Effector memory CD4-positive, alpha-beta T cell (primary cell): ENCODE results near the gene TOR1AIP1.

Experiments
- DNase-seq, 3 donors: peaks; one replicate each; pipeline ENCODE4 v3.0.0-alpha.2; 2020
- H3K27ac ChIP-seq: 2 replicates; pipeline ENCODE4 v1.7.0; 2013; ENCODE audit warnings: mild to moderate bottlenecking, low read length, moderate library complexity; ENCODE audit not compliant: insufficient read depth, poor library complexity, severe bottlenecking
- H3K27me3 ChIP-seq: replicated peaks from 2 replicates; pipeline ENCODE4 v1.7.0; 2013; ENCODE audit warnings: mild to moderate bottlenecking, low read length; ENCODE audit not compliant: insufficient read depth, control insufficient read depth, poor library complexity, severe bottlenecking
- H3K36me3 ChIP-seq: 2 replicates; pipeline ENCODE4 v1.7.0; 2013; ENCODE audit warnings: mild to moderate bottlenecking, low read length, moderate library complexity; ENCODE audit not compliant: control insufficient read depth, insufficient read depth
- H3K4me1 ChIP-seq: 2 replicates; pipeline ENCODE4 v1.7.0; 2013; ENCODE audit warnings: low read length, mild to moderate bottlenecking; ENCODE audit not compliant: control insufficient read depth, insufficient read depth, poor library complexity, severe bottlenecking
- H3K4me3 ChIP-seq: 2 replicates; pipeline ENCODE4 v1.7.0; 2013; ENCODE audit warnings: low read length, low read depth, mild to moderate bottlenecking; ENCODE audit not compliant: insufficient read depth, poor library complexity, severe bottlenecking
- H3K9me3 ChIP-seq: 2 replicates; pipeline ENCODE4 v1.7.0; 2013; ENCODE audit warnings: mild to moderate bottlenecking, low read length, moderate library complexity; ENCODE audit not compliant: control insufficient read depth

TOR1AIP1 gene

GRCh38 chr1:179865377-179865776, 16.7 kb upstream of the TOR1AIP1 start:
- H3K9me3 ChIP-seq, result no peaks in the 10 kb centered on the region
- no peaks in the 10 kb centered on the region for H3K4me1 ChIP-seq
- no peak for DNase-seq
- no peak overlapping the region for H3K27ac ChIP-seq
- H3K4me3 ChIP-seq, result no peak overlapping the region
- H3K36me3 ChIP-seq, result peaks cover 23% of the 10 kb centered on the region
- H3K27me3 ChIP-seq, result no peaks in the 10 kb centered on the region

GRCh38 chr1:179866616-179867015, 15.5 kb upstream of the TOR1AIP1 start:
- DNase-seq, result no peak
- no peaks in the 10 kb centered on the region for H3K4me1 ChIP-seq
- no peak overlapping the region for H3K27ac ChIP-seq
- peaks cover 23% of the 10 kb centered on the region for H3K36me3 ChIP-seq
- H3K9me3 ChIP-seq, result no peaks in the 10 kb centered on the region
- no peaks in the 10 kb centered on the region for H3K27me3 ChIP-seq
- no peak overlapping the region for H3K4me3 ChIP-seq

GRCh38 chr1:179867493-179868330, 14.4 kb upstream of the TOR1AIP1 start:
- Histone ChIP-seq H3K36me3 (peaks cover 23% of the 10 kb centered on the region), H3K9me3 (no peaks in the 10 kb centered on the region), H3K4me1 (no peaks in the 10 kb centered on the region), H3K4me3 (no peak overlapping the region), H3K27ac (no peak overlapping the region), H3K27me3 (no peaks in the 10 kb centered on the region)
- peak; percentile 20 to 37 (median 27) for DNase-seq

- H3K27ac ChIP-seq, result no peak overlapping the region
- peaks cover 9% of the 10 kb centered on the region for H3K36me3 ChIP-seq
- DNase-seq, result no peak
- no peaks in the 10 kb centered on the region for H3K4me1 ChIP-seq
- no peaks in the 10 kb centered on the region for H3K27me3 ChIP-seq
- no peaks in the 10 kb centered on the region for H3K9me3 ChIP-seq
- no peak overlapping the region for H3K4me3 ChIP-seq
Observed at GRCh38 chr1:179870870-179871269, 11.2 kb upstream of the TOR1AIP1 start.

DNA sequence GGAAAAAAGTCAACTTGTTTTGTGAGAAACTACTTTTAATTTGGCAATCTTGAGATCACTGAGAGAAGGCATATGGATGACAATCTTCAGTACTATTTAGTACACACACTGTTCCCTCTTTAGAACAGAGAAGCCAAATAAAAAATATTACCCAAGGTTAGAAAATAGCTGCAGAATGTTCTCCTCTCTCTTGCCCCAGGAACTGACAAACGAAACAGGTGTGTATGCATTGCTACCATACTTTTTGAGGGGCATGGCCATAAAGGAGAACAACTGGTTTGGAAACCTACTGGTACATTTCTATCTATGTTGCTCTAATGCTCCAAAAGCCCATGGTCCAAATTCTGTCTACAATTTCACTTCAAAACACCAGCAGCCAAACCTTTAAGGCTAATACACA, 10.1 kb upstream of the TOR1AIP1 start:
- Histone ChIP-seq H3K4me1 (peaks cover under 1% of the 10 kb centered on the region), H3K4me3 (no peak overlapping the region), H3K36me3 (peaks cover 9% of the 10 kb centered on the region), H3K9me3 (no peaks in the 10 kb centered on the region), H3K27me3 (no peaks in the 10 kb centered on the region), H3K27ac (no peak overlapping the region)
- no peak for DNase-seq

DNA sequence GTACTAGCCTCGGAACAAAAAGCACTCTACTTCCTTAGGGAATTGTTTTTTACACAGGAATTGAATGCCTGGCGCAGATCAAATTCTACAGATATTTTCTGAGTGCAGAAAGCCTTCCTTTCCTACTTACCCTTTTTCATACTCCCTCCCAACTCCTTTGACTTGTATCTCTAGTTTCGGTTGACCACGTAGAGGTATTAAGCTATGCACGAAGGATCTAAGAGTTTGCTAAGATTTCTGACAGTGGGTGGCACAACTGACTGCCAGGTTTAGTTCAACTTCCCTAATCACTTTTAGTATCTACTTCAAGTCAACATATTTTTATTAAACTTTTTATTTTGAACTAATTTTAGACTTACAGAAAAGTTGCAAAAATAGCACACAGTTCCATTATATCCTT, 9.5 kb upstream of the TOR1AIP1 start:
- no peaks in the 10 kb centered on the region for H3K9me3 ChIP-seq
- H3K4me1 ChIP-seq, result peaks cover 4% of the 10 kb centered on the region
- no peaks in the 10 kb centered on the region for H3K27me3 ChIP-seq
- no peak for DNase-seq
- H3K4me3 ChIP-seq, result no peak overlapping the region
- peaks cover 9% of the 10 kb centered on the region for H3K36me3 ChIP-seq
- H3K27ac ChIP-seq, result no peak overlapping the region

GRCh38 chr1:179873438-179873851, 8.6 kb upstream of the TOR1AIP1 start:
- H3K36me3 ChIP-seq, result peaks cover 9% of the 10 kb centered on the region
- no peak for DNase-seq
- H3K27me3 ChIP-seq, result no peaks in the 10 kb centered on the region
- H3K27ac ChIP-seq, result no peak overlapping the region
- no peak overlapping the region for H3K4me3 ChIP-seq
- H3K4me1 ChIP-seq, result peaks cover 8% of the 10 kb centered on the region
- no peaks in the 10 kb centered on the region for H3K9me3 ChIP-seq

DNA sequence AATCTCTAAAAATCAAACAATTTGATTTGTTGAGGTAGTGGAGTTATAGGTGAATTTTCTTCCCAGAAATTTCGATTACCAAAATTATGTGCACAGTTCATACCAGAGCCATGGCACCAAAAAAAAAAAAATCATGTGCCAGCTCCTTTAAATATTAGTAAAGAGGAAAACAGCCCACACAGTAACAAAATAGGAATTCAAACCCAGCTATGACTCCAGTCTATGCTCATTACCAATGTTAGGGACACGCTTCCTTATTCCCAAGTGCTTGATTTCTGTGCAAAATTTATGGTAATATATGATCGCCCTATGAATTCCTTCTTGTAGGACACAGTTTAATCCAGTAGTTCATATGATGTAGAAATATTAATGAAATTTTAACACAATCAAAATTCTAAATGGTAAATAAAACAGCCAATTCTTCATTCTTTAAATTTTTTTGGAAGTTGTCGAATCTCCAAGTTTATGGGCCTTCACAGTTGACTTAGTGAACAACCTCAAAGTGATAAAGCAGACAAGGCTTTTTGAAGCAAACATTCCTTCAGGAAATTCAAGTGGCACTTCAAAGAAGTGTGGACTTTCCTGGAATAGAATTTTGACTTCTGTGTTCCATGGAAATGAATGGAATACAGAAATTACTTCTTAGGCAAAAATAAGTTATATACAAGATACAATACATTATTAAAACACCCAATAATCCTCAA, 6.3 kb upstream of the TOR1AIP1 start:
- Histone ChIP-seq H3K27ac (no peak overlapping the region), H3K4me3 (no peak overlapping the region)
- DNase-seq, result no peak

GRCh38 chr1:179876300-179876715, 5.8 kb upstream of the TOR1AIP1 start:
- H3K27ac ChIP-seq, result no peak overlapping the region

More for the DNA sequence above, 6.3 kb upstream of the TOR1AIP1 start:
- Histone ChIP-seq H3K4me1 (peaks cover 8% of the 10 kb centered on the region), H3K9me3 (no peaks in the 10 kb centered on the region), H3K27me3 (no peaks in the 10 kb centered on the region), H3K36me3 (peaks cover 9% of the 10 kb centered on the region)

More at GRCh38 chr1:179876300-179876715, 5.8 kb upstream of the TOR1AIP1 start:
- Histone ChIP-seq H3K4me3 (no peak overlapping the region), H3K9me3 (no peaks in the 10 kb centered on the region), H3K4me1 (peaks cover 11% of the 10 kb centered on the region), H3K36me3 (peaks cover 9% of the 10 kb centered on the region), H3K27me3 (no peaks in the 10 kb centered on the region)
- DNase-seq, result no peak
